ENCODE measurements around the gene TTYH3.

Gene TTYH3

GRCh38 chr7:2708547-2709310, 76.9 kb downstream of the TTYH3 start:
- DNase-seq (ENCODE audit: low read depth), result no peak

- no peak for DNase-seq (ENCODE audit: low read depth)
Observed at GRCh38 chr7:2709553-2710285, 77.9 kb downstream of the TTYH3 start.

GRCh38 chr7:2710286-2710655, 78.5 kb downstream of the TTYH3 start:
- DNase-seq (ENCODE audit: low read depth), result no peak

GRCh38 chr7:2710901-2711551, 79.2 kb downstream of the TTYH3 start:
- DNase-seq (ENCODE audit: low read depth), result no peak

- DNase-seq (ENCODE audit: low read depth), result no peak
Observed at GRCh38 chr7:2711895-2712675, 80.3 kb downstream of the TTYH3 start.

GRCh38 chr7:2713370-2713769, 81.6 kb downstream of the TTYH3 start:
- DNase-seq (ENCODE audit: low read depth), result no peak

GRCh38 chr7:2713978-2714377, 82.2 kb downstream of the TTYH3 start:
- no peak for DNase-seq (ENCODE audit: low read depth)

All from non-pigmented ciliary epithelial cell (primary cell).